Mononuclear cell (primary cell): ENCODE results near the gene EIF2B4. TPM values are rescaled to one million over a fixed set of nuclear protein-coding genes. Genes with fewer than 3 reads are reported as not detected.

Source experiments
- H3K27me3 ChIP-seq: 2 replicates; pipeline ENCODE4 v1.6.0; 2011; ENCODE audit warnings: low read length, control low read depth; ENCODE audit not compliant: insufficient read depth
- H3K4me1 ChIP-seq: 2 replicates; pipeline ENCODE4 v1.5.1; 2011; ENCODE audit warnings: mild to moderate bottlenecking, low read length, control low read depth; ENCODE audit not compliant: insufficient read depth
- H3K4me3 ChIP-seq: 2 replicates; pipeline ENCODE4 v1.5.1; 2011; ENCODE audit warnings: mild to moderate bottlenecking, low read length, moderate library complexity
- H3K9me3 ChIP-seq: 2 replicates; pipeline ENCODE4 v1.5.1; 2011; ENCODE audit warnings: low read depth, mild to moderate bottlenecking, control low read depth, low read length
- total RNA-seq: library from RNA; depleted of rRNA; stranded (reverse); fragments of >200 nt; gene quantifications from one replicate; pipeline ENCODE4 v1.2.3, GENCODE V29; 2012

Gene EIF2B4
- 8.8 TPM for total RNA-seq

DNA sequence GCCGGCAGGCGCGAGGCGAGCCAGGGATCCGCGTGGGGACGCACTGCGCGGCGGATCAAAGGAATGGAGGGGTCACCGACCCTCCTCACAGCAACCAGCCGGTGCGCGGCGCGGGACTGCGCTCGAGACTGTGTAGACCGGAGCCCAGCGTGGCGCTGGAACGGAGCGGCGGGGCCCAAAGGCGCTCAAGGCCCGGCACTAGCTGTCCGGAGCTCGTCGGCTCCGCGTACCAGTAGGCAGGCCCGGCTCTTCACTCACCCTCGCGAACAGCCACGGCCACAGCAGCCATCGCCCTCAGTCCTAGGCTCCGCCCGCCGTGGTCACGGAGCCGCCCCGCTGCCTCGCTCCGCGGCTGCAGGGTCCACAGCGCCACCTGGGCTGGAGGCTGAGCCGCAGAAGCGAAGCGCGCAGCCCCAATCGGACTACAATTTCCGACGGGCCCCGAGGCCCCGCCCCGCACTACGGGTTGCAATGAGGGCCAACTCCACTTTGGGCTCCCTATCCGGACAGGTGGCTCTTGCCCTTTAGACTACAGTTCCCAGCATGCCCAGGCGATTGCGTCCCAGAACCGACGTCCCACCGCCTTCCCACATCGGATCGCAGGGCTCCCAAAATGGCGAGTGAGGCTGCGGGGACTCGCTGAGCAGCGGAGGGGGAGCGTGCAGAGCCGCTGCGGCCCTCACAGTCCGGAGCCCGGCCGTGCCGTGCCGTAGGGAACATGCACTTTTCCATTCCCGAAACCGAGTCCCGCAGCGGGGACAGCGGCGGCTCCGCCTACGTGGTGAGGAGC lies at the start of gene EIF2B4, which contains the start of gene SNX17:
EIF2B4 (minus strand) TSS at position 313 of the 790 bp plus-strand sequence; CDS start at position 289, 24 bp downstream.
SNX17 (plus strand) TSS at position 591 of the 790 bp plus-strand sequence; CDS start at position 719, 128 bp downstream.
- H3K4me1 ChIP-seq = peaks cover 37% of the 10 kb centered on the region
- peak within 1 kb of the TSS; percentile 80 for H3K4me3 ChIP-seq
- no peaks in the 10 kb centered on the region for H3K9me3 ChIP-seq
- H3K27me3 ChIP-seq = no peaks in the 10 kb centered on the region

- H3K27me3 ChIP-seq = no peaks in the 10 kb centered on the region
- H3K9me3 ChIP-seq = no peaks in the 10 kb centered on the region
- no peaks in the 10 kb centered on the region for H3K4me1 ChIP-seq
- no peak overlapping the region for H3K4me3 ChIP-seq
Observed at GRCh38 chr2:27416151-27416550, 46.0 kb upstream of the EIF2B4 start.

GRCh38 chr2:27412419-27413152 lies 42.4 kb upstream of the EIF2B4 start:
- no peaks in the 10 kb centered on the region for H3K9me3 ChIP-seq
- no peak overlapping the region for H3K4me3 ChIP-seq
- H3K27me3 ChIP-seq = no peaks in the 10 kb centered on the region
- peaks cover 21% of the 10 kb centered on the region for H3K4me1 ChIP-seq

DNA sequence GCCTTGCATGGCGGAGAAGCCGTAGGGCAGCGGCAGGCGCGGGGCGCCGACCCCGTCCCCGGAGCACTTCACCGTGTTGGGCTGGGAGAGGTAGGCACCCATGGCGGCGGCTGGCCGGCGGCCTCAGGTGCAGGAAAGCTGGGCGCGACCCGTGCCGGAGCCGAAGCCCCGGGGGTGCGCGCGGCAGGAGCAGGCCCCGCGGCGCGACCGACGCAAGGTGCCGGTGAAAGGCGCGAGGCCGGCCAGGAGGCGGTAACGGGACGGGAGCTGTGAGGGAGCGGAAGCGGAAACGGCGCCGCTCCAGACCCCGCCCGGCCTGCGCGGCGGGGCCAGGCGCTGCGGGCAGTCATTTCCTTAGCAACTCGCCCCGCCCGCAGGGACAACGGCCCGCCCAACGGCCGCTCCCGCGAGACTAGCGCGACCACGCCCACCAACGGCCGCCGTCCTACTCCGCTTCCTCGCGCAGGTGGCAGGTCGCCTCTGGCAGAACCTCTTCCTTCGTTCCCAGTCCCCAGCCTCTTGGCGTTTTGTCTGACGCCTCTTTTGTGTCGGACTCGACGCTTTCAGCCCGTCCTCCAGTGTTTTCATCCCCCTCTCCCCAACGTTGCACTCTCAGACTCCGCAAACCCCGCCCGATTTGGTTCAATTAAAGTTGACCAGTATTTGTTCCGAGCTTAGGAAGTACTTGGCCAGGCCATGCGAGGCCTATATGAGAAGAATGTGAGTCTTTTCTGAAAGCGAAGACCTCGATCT lies 39.4 kb upstream of the EIF2B4 start, which contains the start of gene PPM1G:
PPM1G (minus strand) TSS at position 271 of the 753 bp plus-strand sequence; CDS start at position 102, 169 bp downstream.
- H3K9me3 ChIP-seq = no peaks in the 10 kb centered on the region
- H3K4me3 ChIP-seq = peak within 1 kb of the TSS; percentile 97
- peaks cover 26% of the 10 kb centered on the region for H3K4me1 ChIP-seq
- no peaks in the 10 kb centered on the region for H3K27me3 ChIP-seq

DNA sequence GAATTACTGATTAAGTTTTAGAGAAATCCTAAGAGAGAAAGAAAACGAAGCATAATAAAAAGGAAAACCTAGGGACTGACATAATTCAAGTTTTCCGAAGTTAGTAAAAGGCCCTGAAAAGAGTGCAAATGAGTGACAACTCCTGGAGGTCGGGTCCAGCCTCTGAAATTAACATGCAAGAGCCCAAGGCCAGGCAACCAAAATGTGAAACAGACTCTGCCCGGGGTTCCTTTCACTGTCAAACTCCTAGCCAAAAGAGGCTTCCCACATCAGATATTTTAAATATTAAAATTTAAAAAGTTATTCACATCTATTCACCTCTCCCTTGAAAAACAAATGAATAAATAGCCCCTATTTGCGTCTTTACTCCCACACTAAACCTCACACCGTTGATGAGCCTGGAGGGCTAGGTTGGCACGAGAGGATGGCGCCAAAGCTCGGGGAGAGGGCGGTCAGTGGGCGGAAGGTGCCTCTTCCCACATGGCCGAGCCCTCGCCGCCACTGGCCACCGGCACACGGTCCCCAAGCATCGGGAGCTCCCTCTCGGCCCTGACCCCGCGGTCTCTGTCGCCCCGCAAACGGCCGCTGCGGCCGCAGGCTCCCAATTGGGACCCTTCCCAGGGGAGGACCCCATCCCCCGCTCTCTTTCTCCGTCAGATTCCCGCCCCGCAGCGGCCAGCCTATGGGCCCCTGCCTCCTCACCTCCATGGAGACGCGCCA lies 38.6 kb upstream of the EIF2B4 start:
- Histone ChIP-seq H3K4me1 (peaks cover 26% of the 10 kb centered on the region), H3K9me3 (no peaks in the 10 kb centered on the region), H3K4me3 (peak overlapping the region; percentile 97), H3K27me3 (no peaks in the 10 kb centered on the region)

- Histone ChIP-seq H3K4me1 (peaks cover 29% of the 10 kb centered on the region), H3K9me3 (no peaks in the 10 kb centered on the region), H3K4me3 (no peak overlapping the region), H3K27me3 (no peaks in the 10 kb centered on the region)
Observed at GRCh38 chr2:27407798-27408491, 37.8 kb upstream of the EIF2B4 start.

DNA sequence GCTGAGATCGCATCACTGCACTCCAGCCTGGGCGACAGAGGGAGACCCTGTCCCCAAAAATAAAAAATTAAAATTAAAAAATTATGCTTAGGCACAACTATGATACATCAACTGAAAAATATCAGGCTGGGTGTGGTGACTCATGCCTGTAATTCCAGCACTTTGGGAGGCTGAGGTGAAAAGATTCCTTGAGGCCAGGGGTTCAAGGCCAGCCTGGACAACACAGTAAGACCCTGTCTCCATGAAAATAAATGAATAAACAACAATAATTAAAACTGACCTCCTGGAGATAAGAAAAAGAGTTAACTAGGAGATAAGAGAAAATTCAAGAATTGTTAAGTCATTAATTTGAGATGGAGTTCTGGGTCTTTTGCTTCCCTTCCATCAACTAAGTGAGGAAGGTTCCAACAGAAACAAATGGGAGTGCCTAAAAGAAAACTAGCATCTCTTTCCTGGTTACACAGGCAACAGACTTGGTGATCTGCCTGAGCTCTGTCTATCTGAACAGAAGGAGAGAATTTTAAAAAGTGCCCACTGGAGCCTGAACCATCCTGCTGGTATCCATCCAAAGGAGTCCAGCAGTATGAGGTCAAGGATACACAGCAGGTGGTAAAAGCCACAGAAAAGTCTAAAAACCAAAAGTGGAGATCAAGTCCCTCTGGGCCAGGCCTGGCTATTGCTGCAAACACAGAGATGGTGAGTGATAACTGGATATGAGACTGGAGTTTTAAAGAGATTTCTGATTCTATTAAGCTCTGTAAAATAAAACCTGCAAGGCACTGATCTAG lies 30.4 kb upstream of the EIF2B4 start:
- Histone ChIP-seq H3K27me3 (no peaks in the 10 kb centered on the region), H3K4me1 (peaks cover 3% of the 10 kb centered on the region), H3K4me3 (no peak overlapping the region), H3K9me3 (no peaks in the 10 kb centered on the region)

- H3K4me3 ChIP-seq = no peak overlapping the region
- H3K27me3 ChIP-seq = no peaks in the 10 kb centered on the region
- no peaks in the 10 kb centered on the region for H3K9me3 ChIP-seq
- H3K4me1 ChIP-seq = peaks cover 3% of the 10 kb centered on the region
Observed at GRCh38 chr2:27398962-27399361, 28.8 kb upstream of the EIF2B4 start.

- Histone ChIP-seq H3K27me3 (no peaks in the 10 kb centered on the region), H3K4me3 (no peak overlapping the region), H3K4me1 (peaks cover 7% of the 10 kb centered on the region), H3K9me3 (no peaks in the 10 kb centered on the region)
Observed at GRCh38 chr2:27393225-27393624, 23.1 kb upstream of the EIF2B4 start.

GRCh38 chr2:27390822-27391679 lies 20.9 kb upstream of the EIF2B4 start:
- Histone ChIP-seq H3K4me1 (peaks cover 7% of the 10 kb centered on the region), H3K4me3 (no peak overlapping the region), H3K27me3 (no peaks in the 10 kb centered on the region), H3K9me3 (no peaks in the 10 kb centered on the region)

DNA sequence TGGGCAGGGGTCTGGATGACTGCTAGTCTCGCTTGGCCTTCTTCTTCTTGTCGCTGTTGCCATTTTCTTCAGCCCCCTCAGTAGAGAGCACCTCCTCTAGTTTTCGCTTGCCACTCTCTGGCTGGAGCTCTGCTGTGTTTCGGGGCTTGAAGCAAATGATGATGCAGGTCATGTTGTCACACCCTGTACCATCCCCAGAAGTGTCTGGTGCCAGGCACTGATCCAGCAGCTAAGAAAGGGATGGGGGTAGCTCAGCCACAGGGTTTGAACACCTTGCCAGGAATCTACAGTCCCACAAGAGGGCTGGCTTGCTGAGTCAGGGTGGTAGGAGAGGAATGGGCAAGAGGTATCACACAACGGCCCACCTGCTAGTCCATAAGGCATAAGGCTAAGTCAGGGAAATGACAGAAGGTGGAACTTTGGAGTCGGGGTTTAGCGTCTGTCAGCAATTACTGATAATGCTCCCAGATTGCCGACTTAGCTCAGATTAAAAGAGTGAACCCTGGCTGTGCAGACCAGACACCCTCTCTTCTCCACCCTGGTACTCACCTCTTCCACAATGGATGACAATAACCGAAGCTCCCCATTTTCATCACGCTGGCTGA lies 11.5 kb upstream of the EIF2B4 start:
- no peak overlapping the region for H3K4me3 ChIP-seq
- H3K4me1 ChIP-seq = peaks cover 25% of the 10 kb centered on the region
- no peaks in the 10 kb centered on the region for H3K27me3 ChIP-seq
- no peaks in the 10 kb centered on the region for H3K9me3 ChIP-seq
